Natural killer cell treated with Interleukin-12 subunit alpha and Interleukin-12 subunit beta and Interleukin-15 and Interleukin-18, amount 100 ng/mL, for 72 hours (primary cell): ENCODE measurements around the gene ARHGDIB. TPM values are rescaled to one million over a fixed set of nuclear protein-coding genes. Genes with fewer than 3 reads are reported as not detected.

Source experiments
- ATAC-seq, 2 donors: fragments of 150-1000 bp; cut with Tn5 transposase in 1 of 2; sonication (Bioruptor Pico), chemical (Tn5 transposase) in 1 of 2; 2 replicates each; pipeline ENCODE4 v1.10.0; 2021
- DNase-seq: peaks from one replicate; pipeline ENCODE4 v3.0.0; 2022; ENCODE audit warnings: low spot score
- H3K27ac Mint-ChIP-seq, 2 donors: 1 replicate in 1 of 2; 2 replicates in 1 of 2; pipeline ENCODE4 v1.8.0; 2022; ENCODE audit warnings: mixed read lengths in 2 of 2, mild to moderate bottlenecking in 1 of 2, moderate library complexity in 1 of 2
- H3K27me3 Mint-ChIP-seq, 2 donors: 1 replicate in 1 of 2; 2 replicates in 1 of 2; pipeline ENCODE4 v1.8.0; 2022; ENCODE audit warnings: mixed read lengths in 2 of 2
- H3K36me3 Mint-ChIP-seq: one replicate; pipeline ENCODE4 v1.8.0; 2022; ENCODE audit warnings: mixed read lengths
- H3K4me1 Mint-ChIP-seq, 2 donors: 1 replicate in 1 of 2; 2 replicates in 1 of 2; pipeline ENCODE4 v1.8.0; 2022; ENCODE audit warnings: low read depth in 2 of 2, mixed read lengths in 2 of 2, mild to moderate bottlenecking in 1 of 2
- H3K4me3 Mint-ChIP-seq: one replicate; pipeline ENCODE4 v1.8.0; 2022; ENCODE audit warnings: mixed read lengths
- H3K9me3 Mint-ChIP-seq: 2 replicates; pipeline ENCODE4 v1.8.0; 2022; ENCODE audit warnings: mixed read lengths
- total RNA-seq, 2 donors: library from RNA; stranded (reverse); gene quantifications; one replicate each; pipeline ENCODE4 v1.2.3, GENCODE V29; 2022

Gene ARHGDIB
- total RNA-seq, 2 donors from 2014 or later = 412 to 543 TPM

DNA sequence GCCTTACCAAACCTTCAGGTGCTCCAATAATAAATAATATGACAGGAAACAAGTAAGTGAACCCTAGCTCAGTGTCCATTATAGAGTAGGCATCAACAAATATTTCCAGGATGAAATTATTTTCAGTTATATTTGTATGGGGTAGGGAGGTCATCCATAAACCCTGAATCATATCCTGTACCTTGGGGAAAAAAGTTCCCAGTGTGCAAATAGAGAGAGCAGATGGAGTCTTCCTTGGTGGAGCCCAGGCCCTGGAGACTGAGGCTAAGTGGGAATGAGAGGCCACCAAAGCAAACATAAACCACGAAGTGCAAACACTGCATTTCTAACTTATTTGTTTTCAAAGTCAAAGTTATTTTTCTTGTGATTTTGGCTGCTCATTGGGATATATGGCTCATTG is 14.5 kb downstream of the ARHGDIB start:
- peak overlapping the region; percentile 89 to 92 for H3K27ac Mint-ChIP-seq
- peak overlapping the region; percentile 69 for H3K4me3 Mint-ChIP-seq
- H3K4me1 Mint-ChIP-seq = peaks cover 54 to 64% of the 10 kb centered on the region in 2 donors
- H3K27me3 Mint-ChIP-seq = no peaks in the 10 kb centered on the region
- DNase-seq (no peak), ATAC-seq (no peak)
- peaks cover 77% of the 10 kb centered on the region for H3K36me3 Mint-ChIP-seq
- H3K9me3 Mint-ChIP-seq = no peaks in the 10 kb centered on the region

DNA sequence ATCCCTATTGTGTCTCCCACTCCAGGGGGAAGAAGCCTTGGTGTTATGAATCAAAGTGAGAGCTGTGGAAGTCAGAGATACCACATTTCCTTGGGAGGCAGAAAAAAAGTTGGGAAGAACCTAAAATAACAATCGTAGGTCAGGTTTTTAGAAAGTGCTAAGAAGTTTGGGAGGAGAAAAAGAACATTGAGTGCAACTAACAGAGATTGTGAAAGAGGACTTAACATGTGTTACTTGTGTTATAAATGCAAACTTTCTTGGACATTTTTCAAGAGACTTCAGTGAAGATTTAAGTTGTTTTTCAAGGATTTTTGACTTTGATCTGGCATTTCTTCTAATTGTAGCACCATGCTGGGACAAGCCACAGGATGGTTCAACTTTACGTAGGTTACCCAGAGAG is 15.2 kb downstream of the ARHGDIB start:
- Mint-ChIP-seq H3K36me3 (peaks cover 74% of the 10 kb centered on the region), H3K4me3 (peak overlapping the region; percentile 69), H3K27me3 (no peaks in the 10 kb centered on the region), H3K9me3 (no peaks in the 10 kb centered on the region), H3K27ac (peak overlapping the region; percentile 89 to 92), H3K4me1 (peaks cover 47 to 57% of the 10 kb centered on the region in 2 donors)
- DNase-seq = no peak
- no peak for ATAC-seq

DNA sequence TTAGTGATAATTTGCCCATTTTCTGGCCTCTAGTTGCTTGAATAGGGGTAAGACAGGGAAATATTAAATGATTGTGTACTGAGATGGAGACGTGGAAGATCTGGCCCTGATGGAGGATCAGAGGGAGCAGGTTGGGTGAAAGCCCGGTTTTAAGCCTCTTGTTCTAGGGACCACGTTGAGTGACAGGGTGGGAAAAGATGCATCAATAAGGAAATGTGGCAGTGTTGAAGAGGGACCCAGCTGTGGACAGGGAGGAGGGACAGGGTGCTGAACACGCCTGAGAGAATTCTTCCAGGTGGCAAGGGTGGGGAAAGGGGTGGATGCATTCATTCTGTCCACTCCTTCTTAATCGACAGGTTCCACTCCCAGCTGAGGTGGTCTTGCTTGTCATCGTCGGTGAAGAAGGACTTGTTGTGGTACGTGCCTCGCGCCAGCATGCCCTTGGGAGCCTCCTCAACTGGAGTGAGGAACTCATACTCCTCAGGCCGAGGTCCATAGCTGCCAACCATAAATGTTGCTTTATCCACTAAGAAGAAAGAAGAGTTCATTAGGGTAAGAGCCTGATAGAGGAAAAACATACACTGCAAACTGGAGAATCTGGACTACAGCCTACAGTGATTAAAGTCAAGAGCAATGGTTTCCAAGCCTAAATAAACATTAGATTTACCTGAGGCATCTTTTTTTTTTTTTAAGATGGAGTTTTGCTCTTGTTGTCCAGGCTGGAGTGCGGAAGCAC is 19.0 kb downstream of the ARHGDIB start:
- H3K27ac Mint-ChIP-seq = peak overlapping the region; percentile 6 to 35
- H3K4me3 Mint-ChIP-seq = no peak overlapping the region
- H3K9me3 Mint-ChIP-seq = no peaks in the 10 kb centered on the region
- ATAC-seq (no peak), DNase-seq (no peak)
- no peaks in the 10 kb centered on the region for H3K27me3 Mint-ChIP-seq
- peaks cover 73% of the 10 kb centered on the region for H3K36me3 Mint-ChIP-seq
- peaks cover 30 to 50% of the 10 kb centered on the region in 2 donors for H3K4me1 Mint-ChIP-seq

DNA sequence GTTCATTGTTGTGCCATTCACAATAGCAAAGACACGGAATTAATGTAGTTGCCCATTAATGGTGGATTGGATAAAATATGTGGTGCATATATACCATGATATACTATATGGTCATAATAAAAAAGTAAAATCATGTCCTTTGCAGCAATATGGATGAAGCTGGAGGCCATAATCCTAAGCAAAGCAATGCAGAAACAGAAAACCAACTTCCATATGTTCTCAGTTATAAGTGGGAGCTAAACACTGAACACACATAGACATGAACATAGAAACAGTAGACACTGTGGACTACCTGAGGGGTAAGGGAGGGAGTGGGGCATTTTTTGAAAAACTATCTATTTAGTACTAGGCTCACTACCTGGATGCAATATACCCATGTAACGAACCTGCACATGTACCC is 20.0 kb downstream of the ARHGDIB start:
- ATAC-seq (no peak), DNase-seq (no peak)
- Mint-ChIP-seq H3K9me3 (no peaks in the 10 kb centered on the region), H3K27ac (no peak overlapping the region), H3K36me3 (peaks cover 67% of the 10 kb centered on the region), H3K4me1 (peaks cover 28 to 45% of the 10 kb centered on the region in 2 donors), H3K27me3 (no peaks in the 10 kb centered on the region), H3K4me3 (no peak overlapping the region)

DNA sequence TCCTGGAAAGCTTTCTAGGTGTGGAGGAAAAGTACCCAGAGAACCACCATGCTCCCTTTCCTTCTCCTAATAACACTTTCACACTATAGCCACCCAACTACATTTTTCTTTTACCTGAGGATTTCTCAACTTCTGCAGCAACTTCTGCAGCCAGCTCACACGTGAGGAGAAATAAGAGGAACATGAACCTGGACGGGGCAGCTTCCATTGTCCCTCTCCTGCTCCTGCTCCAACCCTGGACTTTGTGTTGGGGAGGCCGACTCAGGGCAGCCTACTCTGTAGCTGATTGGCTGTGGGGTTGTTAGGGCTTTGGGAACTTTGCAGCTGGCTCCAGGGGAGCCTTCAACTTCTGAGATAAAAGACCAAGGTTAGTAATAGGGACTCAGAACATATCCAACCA is 23.1 kb downstream of the ARHGDIB start, which contains the start of gene ERP27:
ERP27 (minus strand) TSS at position 237 of the 400 bp plus-strand sequence; CDS start at position 208, 29 bp downstream.
- H3K27me3 Mint-ChIP-seq = no peaks in the 10 kb centered on the region
- H3K4me1 Mint-ChIP-seq = peaks cover 21 to 34% of the 10 kb centered on the region in 2 donors

DNA sequence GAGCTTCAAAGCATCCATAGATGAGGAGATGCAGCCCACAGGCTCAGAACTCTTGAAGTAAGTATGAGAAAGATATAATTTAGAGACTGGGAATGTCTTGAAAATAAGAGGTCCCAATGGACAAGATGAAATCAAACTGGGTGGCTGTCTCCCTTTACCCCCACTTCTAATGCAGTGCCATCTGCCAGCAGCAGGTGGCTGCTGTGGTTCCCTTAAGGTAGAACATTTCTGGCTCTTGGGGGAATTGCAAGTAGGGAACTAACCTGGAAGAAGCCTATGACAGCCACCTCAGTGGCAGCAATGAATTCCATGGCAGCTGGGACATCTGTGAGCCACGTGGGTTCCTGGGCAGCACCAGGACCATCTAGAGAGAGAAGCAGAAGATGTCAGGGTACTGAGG is 23.7 kb downstream of the ARHGDIB start:
- ATAC-seq = no peak
- H3K4me3 Mint-ChIP-seq = no peak overlapping the region
- DNase-seq = no peak
- peaks cover 47% of the 10 kb centered on the region for H3K36me3 Mint-ChIP-seq
- H3K9me3 Mint-ChIP-seq = no peaks in the 10 kb centered on the region
- peaks cover 21 to 34% of the 10 kb centered on the region in 2 donors for H3K4me1 Mint-ChIP-seq
- peak overlapping the region; percentile 79 to 93 for H3K27ac Mint-ChIP-seq
- no peaks in the 10 kb centered on the region for H3K27me3 Mint-ChIP-seq

More for the DNA sequence above, 23.1 kb downstream of the ARHGDIB start, which contains the start of gene ERP27:
- DNase-seq (no peak), ATAC-seq (no peak)
- Mint-ChIP-seq H3K4me3 (peak within 1 kb of the TSS; percentile 57), H3K9me3 (no peaks in the 10 kb centered on the region), H3K36me3 (peaks cover 44% of the 10 kb centered on the region), H3K27ac (peak within 1 kb of the TSS; percentile 79 to 93)

DNA sequence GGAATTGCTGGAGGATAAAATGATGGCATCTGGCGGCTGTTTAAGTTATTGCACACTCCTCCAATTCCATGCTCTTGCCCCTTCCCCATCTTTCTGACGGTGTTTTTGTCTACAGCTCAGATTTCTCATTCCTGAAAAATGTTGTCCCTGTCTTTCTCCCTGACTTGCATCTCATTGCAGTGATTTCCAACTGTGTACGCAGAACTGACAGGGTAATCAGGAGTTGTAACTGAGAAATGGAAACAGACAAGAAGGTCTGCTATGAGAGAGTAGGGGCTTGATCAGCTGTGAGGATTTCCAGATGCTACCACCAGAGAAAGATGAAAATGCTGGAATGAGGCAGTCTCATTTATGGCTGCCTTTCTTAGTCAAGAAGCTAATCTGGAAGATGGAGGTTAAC is 24.4 kb downstream of the ARHGDIB start:
- peaks cover 40% of the 10 kb centered on the region for H3K36me3 Mint-ChIP-seq
- H3K27me3 Mint-ChIP-seq = no peaks in the 10 kb centered on the region
- H3K27ac Mint-ChIP-seq = peak overlapping the region; percentile 79 to 93
- peaks cover 19 to 34% of the 10 kb centered on the region in 2 donors for H3K4me1 Mint-ChIP-seq
- no peak for DNase-seq
- H3K4me3 Mint-ChIP-seq = no peak overlapping the region
- ATAC-seq = no peak
- no peaks in the 10 kb centered on the region for H3K9me3 Mint-ChIP-seq

DNA sequence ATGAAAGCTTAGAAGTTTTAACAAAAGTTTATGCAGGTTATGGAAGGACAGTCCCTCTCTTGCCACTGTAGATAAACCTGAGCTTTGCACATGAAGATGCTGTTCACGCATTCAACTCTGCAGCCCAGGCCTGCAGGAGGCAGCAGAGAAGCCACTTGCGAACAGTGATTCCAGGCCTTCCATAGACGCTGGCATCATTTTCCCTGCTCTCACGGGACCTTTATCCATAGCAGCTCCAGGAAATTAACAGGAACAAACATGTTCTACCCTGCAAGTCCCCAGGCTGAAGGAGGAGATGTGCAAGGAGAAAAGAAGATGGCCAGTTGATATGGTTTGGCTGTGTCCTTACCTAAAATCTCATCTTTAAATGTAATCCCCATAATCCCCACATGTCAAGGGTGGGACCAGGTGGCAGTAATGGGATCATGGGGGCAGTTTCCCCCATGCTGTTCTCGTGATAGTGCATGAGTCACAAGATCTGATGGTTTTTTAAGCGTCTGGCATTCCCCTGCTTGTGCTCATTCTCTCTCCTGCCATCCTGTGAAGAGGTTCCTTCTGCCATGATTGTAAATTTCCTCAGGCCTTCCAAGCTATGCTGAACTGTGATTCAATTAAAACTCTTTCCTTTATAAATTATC is 25.1 kb downstream of the ARHGDIB start:
- H3K27ac Mint-ChIP-seq = peak overlapping the region in 1 of 2 donors; percentile 93
- peaks cover 17 to 34% of the 10 kb centered on the region in 2 donors for H3K4me1 Mint-ChIP-seq
- ATAC-seq = no peak
- peaks cover 36% of the 10 kb centered on the region for H3K36me3 Mint-ChIP-seq
- no peaks in the 10 kb centered on the region for H3K9me3 Mint-ChIP-seq
- H3K4me3 Mint-ChIP-seq = no peak overlapping the region
- H3K27me3 Mint-ChIP-seq = no peaks in the 10 kb centered on the region
- DNase-seq = no peak

DNA sequence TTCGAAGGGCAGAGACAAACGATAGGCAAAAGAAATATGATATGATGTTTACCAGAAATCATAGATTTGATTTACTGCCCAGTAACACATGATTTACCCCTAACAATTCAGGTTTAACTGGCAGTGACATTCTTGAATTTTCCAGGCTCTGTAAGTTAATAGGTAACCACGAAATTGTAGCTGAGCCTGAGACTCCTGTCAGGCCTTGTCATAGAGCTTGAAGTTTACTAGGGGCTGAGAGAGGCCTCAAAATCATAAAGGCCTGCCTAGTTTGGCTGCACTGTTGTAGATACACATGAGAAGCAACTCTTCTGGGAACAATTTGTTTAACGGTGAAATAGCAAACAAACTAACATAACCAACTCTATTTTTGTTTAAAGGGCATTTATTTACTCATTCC is 26.4 kb downstream of the ARHGDIB start:
- Mint-ChIP-seq H3K4me1 (peaks cover 17 to 27% of the 10 kb centered on the region in 2 donors), H3K4me3 (no peak overlapping the region), H3K27me3 (no peaks in the 10 kb centered on the region), H3K27ac (no peak overlapping the region), H3K36me3 (peaks cover 25% of the 10 kb centered on the region), H3K9me3 (no peaks in the 10 kb centered on the region)
- no peak for DNase-seq
- ATAC-seq = no peak

DNA sequence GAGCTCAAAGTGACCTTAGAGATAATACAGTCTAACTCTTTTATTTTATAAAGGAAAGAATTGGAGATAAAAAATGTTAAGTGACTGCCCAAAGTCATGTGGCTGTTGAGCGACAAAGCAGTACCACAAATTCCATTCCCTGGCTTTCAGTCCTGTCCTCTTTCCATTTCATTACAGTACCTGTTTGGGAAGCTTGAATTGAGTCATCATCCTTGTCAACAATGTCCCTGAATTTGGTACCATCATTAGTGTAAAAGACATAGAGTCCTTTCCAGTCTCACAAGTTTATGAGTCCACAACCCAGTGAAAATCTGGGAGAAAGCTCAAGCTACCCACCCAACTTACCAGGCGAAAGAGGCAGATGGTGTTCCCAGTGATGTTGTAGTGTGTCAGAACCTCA is 26.9 kb downstream of the ARHGDIB start:
- ATAC-seq = no peak
- H3K36me3 Mint-ChIP-seq = peaks cover 20% of the 10 kb centered on the region

DNA sequence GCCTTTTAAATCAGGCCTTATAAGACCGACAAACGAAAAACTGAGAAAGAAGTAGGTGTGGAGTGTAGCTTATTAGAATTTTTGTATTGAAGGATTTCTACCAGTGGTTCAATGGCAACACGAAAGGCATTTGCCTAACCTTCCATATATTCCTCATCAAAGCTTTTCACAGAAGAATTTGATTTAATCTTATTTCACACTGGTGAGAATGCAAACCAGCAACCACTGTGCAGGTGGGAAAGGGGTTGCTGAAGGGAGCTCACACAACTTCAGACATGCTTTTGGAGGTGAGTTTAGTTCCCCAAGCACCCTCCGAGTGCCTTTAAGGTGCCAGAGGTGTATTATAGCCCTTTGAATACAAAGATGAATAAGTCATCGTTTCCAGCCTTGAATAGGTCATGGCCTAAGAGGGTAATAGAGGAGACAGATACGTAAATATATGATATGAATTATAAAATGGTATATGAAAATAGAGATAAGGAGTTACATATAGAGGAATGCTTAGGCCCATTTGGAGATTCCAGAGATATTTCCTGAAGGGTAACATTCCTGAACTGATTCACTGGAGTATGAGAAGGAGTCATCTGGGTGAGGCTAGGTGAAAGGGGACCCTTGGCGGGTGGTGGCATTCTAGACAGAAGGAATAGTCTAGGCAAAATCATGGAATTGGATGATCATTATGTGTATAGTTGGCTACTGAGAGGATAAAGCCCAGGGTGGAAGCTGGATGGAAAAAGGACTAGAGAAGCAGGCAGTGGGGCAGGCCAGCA is 29.4 kb downstream of the ARHGDIB start:
- Mint-ChIP-seq H3K27me3 (no peaks in the 10 kb centered on the region), H3K9me3 (no peaks in the 10 kb centered on the region), H3K36me3 (peaks cover 6% of the 10 kb centered on the region), H3K27ac (no peak overlapping the region), H3K4me3 (no peak overlapping the region), H3K4me1 (peaks cover under 1 to 2% of the 10 kb centered on the region in 2 donors)
- no peak for ATAC-seq
- DNase-seq = no peak

More for the DNA sequence above, 26.9 kb downstream of the ARHGDIB start:
- no peak for DNase-seq
- peaks cover 16 to 22% of the 10 kb centered on the region in 2 donors for H3K4me1 Mint-ChIP-seq
- no peak overlapping the region for H3K4me3 Mint-ChIP-seq
- no peaks in the 10 kb centered on the region for H3K27me3 Mint-ChIP-seq
- H3K9me3 Mint-ChIP-seq = no peaks in the 10 kb centered on the region
- no peak overlapping the region for H3K27ac Mint-ChIP-seq

DNA sequence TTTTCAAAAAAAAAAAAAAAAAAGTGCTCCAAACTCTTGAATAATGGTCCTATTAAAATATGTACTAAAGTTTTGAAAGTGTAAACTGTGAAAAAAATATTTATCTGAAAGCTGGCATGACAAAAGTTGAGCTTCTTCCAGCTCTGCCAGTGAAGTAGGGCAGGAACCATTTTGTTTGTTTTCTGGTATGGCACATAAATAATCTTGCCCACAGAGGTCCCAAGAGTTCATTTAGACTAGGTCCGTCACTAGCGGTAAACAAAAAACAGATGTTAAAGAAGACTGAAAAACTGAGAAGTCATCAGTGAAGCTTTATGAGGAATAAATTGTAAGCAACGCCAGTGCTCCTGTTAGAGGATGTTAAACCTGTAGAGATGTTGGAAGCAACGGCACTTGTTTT is 30.0 kb downstream of the ARHGDIB start:
- DNase-seq (no peak), ATAC-seq (no peak)
- Mint-ChIP-seq H3K27ac (no peak overlapping the region), H3K4me3 (no peak overlapping the region), H3K9me3 (no peaks in the 10 kb centered on the region), H3K36me3 (peaks cover 5% of the 10 kb centered on the region), H3K4me1 (no peaks in the 10 kb centered on the region), H3K27me3 (no peaks in the 10 kb centered on the region)

DNA sequence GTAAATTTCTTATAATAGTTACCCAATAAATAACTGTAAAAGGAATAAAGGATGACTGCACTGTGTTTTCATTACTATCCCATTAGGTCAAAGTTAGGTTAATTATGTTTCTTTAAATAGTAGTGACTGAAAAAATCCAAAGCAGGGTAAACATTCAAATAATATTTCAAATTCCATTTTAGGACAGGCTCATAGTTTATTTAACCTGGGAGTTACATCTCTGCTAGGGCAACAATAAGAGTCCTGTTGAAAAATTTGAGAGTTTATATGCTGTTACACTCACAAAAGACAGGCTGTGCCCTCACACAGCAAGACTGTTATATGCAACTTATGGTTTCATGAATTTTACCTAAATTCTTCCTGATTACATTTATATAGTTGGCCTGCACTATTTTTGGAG is 31.1 kb downstream of the ARHGDIB start:
- H3K36me3 Mint-ChIP-seq = peaks cover 5% of the 10 kb centered on the region
- H3K27ac Mint-ChIP-seq = no peak overlapping the region
- no peak for ATAC-seq
- H3K27me3 Mint-ChIP-seq = no peaks in the 10 kb centered on the region
- DNase-seq = no peak
- no peak overlapping the region for H3K4me3 Mint-ChIP-seq
- H3K9me3 Mint-ChIP-seq = no peaks in the 10 kb centered on the region
- no peaks in the 10 kb centered on the region for H3K4me1 Mint-ChIP-seq

DNA sequence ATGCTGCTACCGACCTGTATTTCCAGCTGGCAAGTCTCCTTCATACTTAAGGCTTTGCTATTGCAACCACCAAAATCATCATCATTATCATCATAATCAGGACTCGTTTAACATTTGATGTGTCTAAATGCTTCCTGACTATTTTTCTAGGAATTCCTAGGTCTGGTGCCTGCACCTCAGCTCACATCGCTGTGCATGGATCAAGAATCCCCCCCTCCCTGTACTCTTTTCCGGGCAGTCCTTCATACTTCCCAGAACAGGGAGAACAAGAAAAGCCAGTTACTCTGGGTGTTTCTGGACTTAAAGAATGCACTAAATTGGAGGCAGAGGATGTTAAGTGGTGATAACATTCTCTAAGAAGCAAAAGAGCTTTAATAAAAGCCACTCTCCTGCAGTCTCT is 32.5 kb downstream of the ARHGDIB start:
- H3K36me3 Mint-ChIP-seq = peaks cover 8% of the 10 kb centered on the region
- no peaks in the 10 kb centered on the region for H3K27me3 Mint-ChIP-seq

More for the DNA sequence above, 32.5 kb downstream of the ARHGDIB start:
- no peak for ATAC-seq
- no peak overlapping the region for H3K4me3 Mint-ChIP-seq
- H3K9me3 Mint-ChIP-seq = no peaks in the 10 kb centered on the region
- DNase-seq = no peak
- no peaks in the 10 kb centered on the region for H3K4me1 Mint-ChIP-seq
- no peak overlapping the region for H3K27ac Mint-ChIP-seq
